GM18505 (cell line): Measurements from ENCODE around the gene SPAG16.

Source experiments
- ATAC-seq: cut with Tn5 transposase; IDR thresholded peaks from one replicate; pipeline ENCODE4 v1.9.1; 2021; ENCODE audit not compliant: unreplicated experiment
- POLR2A ChIP-seq: IDR thresholded peaks from 4 replicates; pipeline ENCODE4 v1.6.1; 2011; ENCODE audit warnings: borderline replicate concordance; ENCODE audit not compliant: insufficient read depth, insufficient read length; ENCODE audit errors: extremely low read depth

The SPAG16 gene

GRCh38 chr2:214264171-214264570 is 979.9 kb downstream of the SPAG16 start:
- ATAC-seq = no peak
- no peak for TF ChIP-seq POLR2A

GRCh38 chr2:214265991-214266489 is 981.8 kb downstream of the SPAG16 start:
- ATAC-seq = no peak
- no peak for TF ChIP-seq POLR2A

- ATAC-seq = no peak
- TF ChIP-seq POLR2A = no peak
These were observed 993.6 kb downstream of the SPAG16 start for GRCh38 chr2:214277880-214278279.

GRCh38 chr2:214286011-214286410 is 1001.7 kb downstream of the SPAG16 start:
- no peak for ATAC-seq
- no peak for TF ChIP-seq POLR2A

GRCh38 chr2:214293593-214293992 is 1009.3 kb downstream of the SPAG16 start:
- no peak for ATAC-seq
- no peak for TF ChIP-seq POLR2A

GRCh38 chr2:214294426-214294825 is 1010.2 kb downstream of the SPAG16 start:
- no peak for TF ChIP-seq POLR2A

GRCh38 chr2:214297423-214297822 is 1013.2 kb downstream of the SPAG16 start:
- ATAC-seq = no peak
- no peak for TF ChIP-seq POLR2A

More at GRCh38 chr2:214294426-214294825, 1010.2 kb downstream of the SPAG16 start:
- no peak for ATAC-seq

- no peak for TF ChIP-seq POLR2A
- ATAC-seq = peak; percentile 76
These were observed 1026.1 kb downstream of the SPAG16 start for GRCh38 chr2:214310319-214310718.

GRCh38 chr2:214311031-214311533 is 1026.8 kb downstream of the SPAG16 start:
- TF ChIP-seq POLR2A = no peak
- no peak for ATAC-seq

GRCh38 chr2:214311931-214312749 is 1027.9 kb downstream of the SPAG16 start:
- TF ChIP-seq POLR2A = no peak
- no peak for ATAC-seq

- ATAC-seq = no peak
- no peak for TF ChIP-seq POLR2A
These were observed 1031.1 kb downstream of the SPAG16 start for GRCh38 chr2:214315324-214315723.

- no peak for ATAC-seq
- TF ChIP-seq POLR2A = no peak
These were observed 1035.9 kb downstream of the SPAG16 start for GRCh38 chr2:214320211-214320610.

GRCh38 chr2:214322662-214323061 is 1038.4 kb downstream of the SPAG16 start:
- TF ChIP-seq POLR2A = no peak
- ATAC-seq = no peak

GRCh38 chr2:214325404-214325803 is 1041.1 kb downstream of the SPAG16 start:
- no peak for TF ChIP-seq POLR2A
- ATAC-seq = no peak

GRCh38 chr2:214328941-214329340 is 1044.7 kb downstream of the SPAG16 start:
- no peak for TF ChIP-seq POLR2A
- ATAC-seq = no peak

GRCh38 chr2:214341646-214342045 is 1057.4 kb downstream of the SPAG16 start:
- no peak for ATAC-seq
- TF ChIP-seq POLR2A = no peak
